ENCODE measurements around the gene ELK3. TPM values are rescaled to one million over a fixed set of nuclear protein-coding genes. Genes with fewer than 3 reads are reported as not detected.

ELK3 gene
- total and polyA plus RNA-seq, 9 of the 15 experiments (the other 6 are each of a cell fraction or from before 2014, with no cell fraction given): 1.5 to 5.5 (median 2.9) TPM

DNA sequence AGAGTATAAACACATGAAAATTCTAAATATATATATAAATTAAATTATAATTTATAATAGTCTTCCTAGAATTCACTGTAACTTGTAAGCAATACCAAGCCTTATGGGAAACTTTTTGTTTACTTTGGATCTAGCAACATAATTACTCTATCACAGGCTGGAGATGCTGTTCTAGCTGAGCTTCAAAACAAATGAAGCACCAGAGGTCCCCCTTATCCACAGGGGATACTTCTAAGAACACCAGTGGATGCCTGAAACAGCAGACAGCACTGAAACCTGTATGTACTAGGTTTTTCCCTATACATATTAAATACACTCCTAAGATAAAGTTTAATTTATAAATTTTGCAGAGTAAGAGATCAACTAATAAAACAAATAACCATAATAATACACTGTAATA is 109.5 kb downstream of the ELK3 start:
- Histone ChIP-seq H3K36me3 (ENCODE audit: control insufficient read depth, insufficient read depth, low read length) (peaks cover 12% of the 10 kb centered on the region; the same call in 1 of the 3 replicates), H3K79me2 (ENCODE audit: control insufficient read depth, insufficient read depth, low read length) (no peaks in the 10 kb centered on the region; the same call in 1 of the 3 replicates), H3K9me1 (ENCODE audit: control insufficient read depth, insufficient read depth, low read length) (no peaks in the 10 kb centered on the region), H3K9me3 (replicated peaks; ENCODE audit: control insufficient read depth, insufficient read depth, low read depth, low read length) (no peaks in the 10 kb centered on the region), H3K4me2 (ENCODE audit: insufficient read depth, low read length) (no peak overlapping the region), H4K20me1 (replicated peaks; ENCODE audit: control insufficient read depth, insufficient read depth, low read length) (no peaks in the 10 kb centered on the region), H3K4me1 (replicated peaks in 1 of 2; ENCODE audit: control insufficient read depth in 2 of 2, insufficient read depth in 2 of 2, low read length in 2 of 2) (no peaks in the 10 kb centered on the region), H2AFZ (ENCODE audit: low read depth, low read length) (no peak overlapping the region), H3K9ac (ENCODE audit: insufficient read depth in 1 of 2, low read depth in 2 of 2, low read length in 2 of 2) (no peak overlapping the region), H3K27ac (ENCODE audit: extremely low read depth, low read depth, low read length) (no peak overlapping the region), H3K27me3 (ENCODE audit: control insufficient read depth in 2 of 2, insufficient read depth in 2 of 2, low read length in 2 of 2) (no peaks in the 10 kb centered on the region), H3K4me3 (no peak overlapping the region)
- ChIA-PET CTCF (ENCODE audit: low intra/inter-chr PET ratio) (interaction anchor here (0.7 to 0.8 kb wide), 2 partner anchors 97 to 214 kb away, joined by 3 to 5 read pairs; no protein-coding TSS in a partner anchor), POLR2A (interaction anchor here (0.9 kb wide), 1 partner anchor 10 kb away, joined by 3 read pairs; no protein-coding TSS in a partner anchor)
- intact Hi-C loops (cut with micrococcal nuclease) (loop anchor here (10.0 kb wide), 1 partner anchor 211 kb away; no protein-coding TSS in a partner anchor), in situ Hi-C loops (cut with MboI) (no loop called here)
- FAIRE-seq (no peak), ATAC-seq (peak; percentile 61; the same call in 2 of the 3 replicates), DNase-seq (ENCODE audit: extremely low read depth in 1 of 4, low spot score in 3 of 4) (no peak)
- BruUV-seq (replicated peaks): no TSS peak
- TF ChIP-seq SUPT5H (IDR thresholded peaks at IDR 0.05) (no peak), FOXJ3 (CRISPR knock-in tag; IDR thresholded peaks at IDR 0.05) (no peak), ZNF24 (IDR thresholded peaks at IDR 0.05) (no peak), DDX20 (tag; IDR thresholded peaks at IDR 0.05; ENCODE audit: low read depth) (no peak), ZNF239 (CRISPR knock-in tag; IDR thresholded peaks at IDR 0.05) (no peak), TBL1XR1 (IDR thresholded peaks at IDR 0.05; ENCODE audit: low read length in 2 of 2) (no peak), TOE1 (IDR thresholded peaks at IDR 0.05; ENCODE audit: borderline replicate concordance) (no peak), TOE1 (CRISPR knock-in tag; IDR thresholded peaks at IDR 0.05; ENCODE audit: borderline replicate concordance, low read depth) (no peak), CSDE1 (IDR thresholded peaks at IDR 0.05) (no peak), ZNF668 (CRISPR knock-in tag; IDR thresholded peaks at IDR 0.05) (no peak), ARNT (IDR thresholded peaks at IDR 0.05) (no peak)
- TF ChIP-seq, protein P1, sequence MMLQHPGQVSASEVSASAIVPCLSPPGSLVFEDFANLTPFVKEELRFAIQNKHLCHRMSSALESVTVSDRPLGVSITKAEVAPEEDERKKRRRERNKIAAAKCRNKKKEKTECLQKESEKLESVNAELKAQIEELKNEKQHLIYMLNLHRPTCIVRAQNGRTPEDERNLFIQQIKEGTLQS (IDR thresholded peaks at IDR 0.05): no peak
- TF ChIP-seq, protein P1 (CRISPR knock-in tag; conservative IDR thresholded peaks at IDR 0.05): no peak
- TF ChIP-seq, protein P2, sequence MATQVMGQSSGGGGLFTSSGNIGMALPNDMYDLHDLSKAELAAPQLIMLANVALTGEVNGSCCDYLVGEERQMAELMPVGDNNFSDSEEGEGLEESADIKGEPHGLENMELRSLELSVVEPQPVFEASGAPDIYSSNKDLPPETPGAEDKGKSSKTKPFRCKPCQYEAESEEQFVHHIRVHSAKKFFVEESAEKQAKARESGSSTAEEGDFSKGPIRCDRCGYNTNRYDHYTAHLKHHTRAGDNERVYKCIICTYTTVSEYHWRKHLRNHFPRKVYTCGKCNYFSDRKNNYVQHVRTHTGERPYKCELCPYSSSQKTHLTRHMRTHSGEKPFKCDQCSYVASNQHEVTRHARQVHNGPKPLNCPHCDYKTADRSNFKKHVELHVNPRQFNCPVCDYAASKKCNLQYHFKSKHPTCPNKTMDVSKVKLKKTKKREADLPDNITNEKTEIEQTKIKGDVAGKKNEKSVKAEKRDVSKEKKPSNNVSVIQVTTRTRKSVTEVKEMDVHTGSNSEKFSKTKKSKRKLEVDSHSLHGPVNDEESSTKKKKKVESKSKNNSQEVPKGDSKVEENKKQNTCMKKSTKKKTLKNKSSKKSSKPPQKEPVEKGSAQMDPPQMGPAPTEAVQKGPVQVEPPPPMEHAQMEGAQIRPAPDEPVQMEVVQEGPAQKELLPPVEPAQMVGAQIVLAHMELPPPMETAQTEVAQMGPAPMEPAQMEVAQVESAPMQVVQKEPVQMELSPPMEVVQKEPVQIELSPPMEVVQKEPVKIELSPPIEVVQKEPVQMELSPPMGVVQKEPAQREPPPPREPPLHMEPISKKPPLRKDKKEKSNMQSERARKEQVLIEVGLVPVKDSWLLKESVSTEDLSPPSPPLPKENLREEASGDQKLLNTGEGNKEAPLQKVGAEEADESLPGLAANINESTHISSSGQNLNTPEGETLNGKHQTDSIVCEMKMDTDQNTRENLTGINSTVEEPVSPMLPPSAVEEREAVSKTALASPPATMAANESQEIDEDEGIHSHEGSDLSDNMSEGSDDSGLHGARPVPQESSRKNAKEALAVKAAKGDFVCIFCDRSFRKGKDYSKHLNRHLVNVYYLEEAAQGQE (IDR thresholded peaks at IDR 0.05; ENCODE audit: borderline replicate concordance): peak; percentile 22; the same call in 1 of the 2 replicates
- TF ChIP-seq, protein P2 (CRISPR knock-in tag; IDR thresholded peaks at IDR 0.05; ENCODE audit: low read depth): no peak
- TF ChIP-seq, protein P3, sequence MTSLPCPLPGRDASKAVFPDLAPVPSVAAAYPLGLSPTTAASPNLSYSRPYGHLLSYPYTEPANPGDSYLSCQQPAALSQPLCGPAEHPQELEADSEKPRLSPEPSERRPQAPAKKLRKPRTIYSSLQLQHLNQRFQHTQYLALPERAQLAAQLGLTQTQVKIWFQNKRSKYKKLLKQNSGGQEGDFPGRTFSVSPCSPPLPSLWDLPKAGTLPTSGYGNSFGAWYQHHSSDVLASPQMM (CRISPR knock-in tag; IDR thresholded peaks at IDR 0.05): no peak
